22Rv1 (cell line): ENCODE results near the gene LRRC36.

Source experiments
- ZFX ChIP-seq: fragments of 450-650 bp; IDR thresholded peaks from 2 replicates; pipeline ENCODE4 v1.6.1; 2017; ENCODE audit warnings: antibody characterized with exemption, borderline replicate concordance
- TF ChIP-seq, protein P1 (sequence below): fragments of 450-650 bp; IDR thresholded peaks from 2 replicates; pipeline ENCODE4 v1.5.1; 2017; ENCODE audit warnings: mild to moderate bottlenecking

DNA sequence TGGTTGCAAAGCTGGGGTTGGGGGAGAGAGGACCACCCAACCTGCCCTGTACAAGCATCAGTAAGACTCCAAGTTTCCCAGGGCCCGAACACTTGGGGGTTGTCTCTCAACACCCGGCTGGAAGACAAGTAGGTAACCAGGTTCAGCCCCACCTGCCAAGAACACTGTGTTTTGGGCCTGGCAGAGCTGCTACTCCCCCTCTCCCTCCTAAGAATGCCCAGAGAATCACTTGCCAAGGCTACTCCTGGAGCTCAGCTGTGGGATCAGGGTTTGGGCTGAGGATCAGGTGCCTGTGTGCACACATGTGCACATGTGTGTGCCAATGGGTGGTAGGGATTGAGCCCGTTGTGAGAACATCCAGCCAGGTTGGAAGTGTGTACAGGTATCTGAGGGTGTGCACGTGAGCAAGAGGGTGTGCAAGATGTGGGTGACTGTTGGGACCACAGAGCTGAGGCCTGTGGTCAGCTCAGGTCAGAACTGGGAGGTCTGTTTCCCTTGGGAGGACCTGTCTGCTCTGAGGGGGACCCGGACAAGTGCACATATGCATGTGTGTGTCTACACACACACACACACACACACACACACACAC is 106.6 kb downstream of the LRRC36 start:
- TF ChIP-seq, protein P1, sequence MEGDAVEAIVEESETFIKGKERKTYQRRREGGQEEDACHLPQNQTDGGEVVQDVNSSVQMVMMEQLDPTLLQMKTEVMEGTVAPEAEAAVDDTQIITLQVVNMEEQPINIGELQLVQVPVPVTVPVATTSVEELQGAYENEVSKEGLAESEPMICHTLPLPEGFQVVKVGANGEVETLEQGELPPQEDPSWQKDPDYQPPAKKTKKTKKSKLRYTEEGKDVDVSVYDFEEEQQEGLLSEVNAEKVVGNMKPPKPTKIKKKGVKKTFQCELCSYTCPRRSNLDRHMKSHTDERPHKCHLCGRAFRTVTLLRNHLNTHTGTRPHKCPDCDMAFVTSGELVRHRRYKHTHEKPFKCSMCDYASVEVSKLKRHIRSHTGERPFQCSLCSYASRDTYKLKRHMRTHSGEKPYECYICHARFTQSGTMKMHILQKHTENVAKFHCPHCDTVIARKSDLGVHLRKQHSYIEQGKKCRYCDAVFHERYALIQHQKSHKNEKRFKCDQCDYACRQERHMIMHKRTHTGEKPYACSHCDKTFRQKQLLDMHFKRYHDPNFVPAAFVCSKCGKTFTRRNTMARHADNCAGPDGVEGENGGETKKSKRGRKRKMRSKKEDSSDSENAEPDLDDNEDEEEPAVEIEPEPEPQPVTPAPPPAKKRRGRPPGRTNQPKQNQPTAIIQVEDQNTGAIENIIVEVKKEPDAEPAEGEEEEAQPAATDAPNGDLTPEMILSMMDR = no peak
- no peak for TF ChIP-seq ZFX
